HG02610 (cell line): ENCODE measurements around the gene TTYH2.
"Not testable (repeated sequence)": the region's sequence is repeated elsewhere in the genome, so short reads cannot be mapped to it uniquely, and the experiment has no call there.

Experiments
- ATAC-seq: cut with Tn5 transposase; IDR thresholded peaks from one replicate; pipeline ENCODE4 v1.9.1; 2021; ENCODE audit warnings: mild to moderate bottlenecking, moderate library complexity; ENCODE audit not compliant: unreplicated experiment

Gene TTYH2

DNA sequence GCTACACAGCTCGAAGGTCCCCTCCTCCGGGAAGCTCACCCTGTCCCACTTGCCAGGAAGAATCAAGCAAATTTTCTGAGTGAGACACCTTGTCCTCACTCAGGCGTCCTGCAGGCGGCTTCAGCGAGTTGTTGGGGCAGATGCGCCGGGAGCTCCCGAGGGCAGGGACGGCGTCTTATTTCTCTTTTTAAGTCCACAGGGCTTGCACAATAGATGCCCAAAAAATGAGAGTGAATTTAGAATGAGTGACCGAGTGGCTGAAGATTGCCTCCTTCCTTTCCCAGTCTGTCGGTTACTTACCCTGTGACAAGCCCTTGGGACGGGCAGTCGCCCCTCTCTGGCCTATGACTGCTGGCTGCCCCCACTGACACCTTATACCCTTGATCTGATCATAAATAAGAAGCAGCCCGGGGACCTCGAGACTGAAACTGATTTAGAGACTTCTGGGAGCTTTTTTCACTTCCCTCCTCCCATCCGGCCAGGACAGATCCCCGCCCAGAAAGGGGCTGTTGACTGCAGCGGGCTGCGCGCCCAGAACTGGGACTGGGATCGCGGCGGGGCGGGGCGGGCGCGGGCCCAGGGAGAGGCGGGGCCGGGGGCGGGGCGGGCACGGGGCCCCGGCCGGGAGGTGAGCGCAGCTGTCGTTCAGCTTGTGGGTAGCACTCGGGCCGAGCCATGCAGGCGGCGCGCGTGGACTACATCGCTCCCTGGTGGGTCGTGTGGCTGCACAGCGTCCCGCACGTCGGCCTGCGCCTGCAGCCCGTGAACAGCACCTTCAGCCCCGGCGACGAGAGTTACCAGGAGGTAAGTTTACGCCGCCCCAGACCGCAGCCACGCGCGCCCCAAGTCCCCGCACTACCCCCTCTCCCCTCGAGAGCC, at the start of gene TTYH2:
Gene TTYH2 (plus strand): TSS at position 659 of the 879 bp plus-strand sequence. CDS start 17 bp downstream, at position 676.
- ATAC-seq: peak; percentile 64

DNA sequence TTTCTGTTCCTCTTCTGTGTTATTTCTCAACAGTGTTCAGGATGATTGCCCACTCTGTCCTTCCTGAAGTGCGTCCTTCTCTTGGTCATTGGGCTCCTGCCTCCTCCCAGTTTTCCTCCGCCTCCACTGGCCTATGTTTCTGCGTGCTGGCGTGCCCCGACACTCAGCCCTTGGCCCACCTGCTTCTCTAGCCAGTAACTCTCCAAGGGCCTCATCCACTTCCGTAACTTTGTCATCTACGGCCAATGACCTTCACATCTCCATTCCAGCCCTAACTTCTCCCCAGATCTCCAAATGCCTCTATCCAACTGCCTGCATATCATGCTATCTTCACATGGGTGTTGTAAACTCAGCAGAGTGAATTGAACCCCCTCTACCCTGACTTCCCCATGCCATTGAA, 49.5 kb upstream of the TTYH2 start:
- ATAC-seq: no peak

GRCh38 chr17:74164446-74165045, 48.8 kb upstream of the TTYH2 start:
- ATAC-seq: no peak

DNA sequence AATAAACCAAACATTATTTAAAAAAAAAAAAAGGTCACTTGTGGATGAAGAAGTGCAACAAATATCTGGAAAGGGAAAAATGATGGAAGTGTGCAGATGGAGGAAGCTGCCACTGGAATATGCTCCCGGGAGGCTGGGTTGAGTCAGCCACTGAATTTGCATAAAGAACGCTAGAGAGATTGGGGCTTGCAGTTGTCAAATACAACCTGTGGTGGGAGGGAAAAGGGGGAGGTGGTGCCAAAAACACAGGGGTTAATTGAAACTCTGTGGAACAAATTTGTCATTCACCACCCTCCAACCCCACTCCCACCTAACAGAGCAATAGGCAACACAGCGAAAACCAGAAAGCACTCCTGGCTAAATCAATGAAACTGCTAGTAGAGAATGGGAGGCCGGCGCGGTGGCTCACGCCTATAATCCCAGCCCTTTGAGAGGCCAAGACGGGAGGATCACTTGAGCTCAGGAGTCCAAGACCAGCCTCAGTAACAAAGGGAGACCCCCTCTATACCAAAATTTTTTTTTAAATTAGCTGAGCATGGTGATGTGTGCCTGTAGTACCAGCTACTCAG, 47.5 kb upstream of the TTYH2 start:
- ATAC-seq: no peak

DNA sequence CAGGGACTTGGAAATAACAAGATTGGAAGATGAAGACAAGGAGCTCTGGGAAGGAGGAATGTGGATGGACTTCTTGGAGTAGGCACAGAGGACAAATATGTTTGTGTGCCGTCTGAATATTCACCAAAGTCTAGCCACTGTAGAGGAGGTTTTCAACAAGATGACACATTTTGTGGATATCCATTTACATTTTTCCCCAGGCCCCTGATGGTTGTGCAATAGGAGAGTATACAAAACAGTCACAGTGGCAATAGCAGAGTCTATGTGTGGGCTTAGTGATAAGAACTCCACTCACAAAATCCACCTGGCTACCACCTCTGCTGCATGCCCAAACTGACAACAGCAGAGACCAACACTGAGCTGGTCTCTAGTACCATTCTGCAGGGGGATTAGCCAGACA, 42.4 kb upstream of the TTYH2 start:
- no peak for ATAC-seq

DNA sequence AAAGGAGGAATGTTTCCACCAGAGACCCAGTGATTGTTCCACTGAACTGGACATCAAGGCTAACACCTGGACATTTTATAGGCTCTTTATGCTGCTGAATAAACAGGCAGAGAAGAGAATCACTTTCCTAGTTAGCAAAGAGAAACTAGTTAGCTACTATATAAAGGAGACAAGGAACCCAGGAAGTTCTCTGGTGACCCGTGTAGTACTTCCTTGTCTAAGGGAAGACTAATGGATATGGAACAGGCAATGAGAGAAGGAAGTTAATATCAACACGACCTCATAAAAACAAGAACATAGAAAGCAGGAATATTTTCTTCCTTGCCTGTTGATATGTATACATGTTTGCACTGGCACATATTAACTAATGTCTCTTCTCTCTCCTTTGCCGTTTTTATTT, 40.7 kb upstream of the TTYH2 start:
- no peak for ATAC-seq

GRCh38 chr17:74176546-74177001, 36.8 kb upstream of the TTYH2 start:
- ATAC-seq: no peak

DNA sequence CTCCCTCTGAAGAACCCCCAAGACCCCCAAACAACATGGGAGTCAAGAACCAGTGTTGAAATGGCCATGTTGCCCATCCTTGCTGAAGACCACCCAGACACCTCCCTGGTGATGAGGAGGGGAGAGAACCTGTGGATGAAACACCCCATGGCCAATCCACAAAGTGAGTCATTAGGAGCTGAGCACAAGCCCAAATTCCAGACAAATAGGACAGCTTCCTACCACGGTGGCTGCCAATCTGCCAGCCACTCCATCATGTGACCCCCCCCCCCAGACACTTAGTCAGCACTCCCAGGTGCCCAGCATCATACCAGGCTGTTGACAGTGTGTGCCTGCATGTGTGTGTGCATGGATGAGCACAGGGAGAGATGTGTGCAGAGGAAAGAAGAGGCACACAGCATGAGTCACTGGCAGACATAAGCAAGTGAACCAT, 36.3 kb upstream of the TTYH2 start:
- ATAC-seq: no peak

DNA sequence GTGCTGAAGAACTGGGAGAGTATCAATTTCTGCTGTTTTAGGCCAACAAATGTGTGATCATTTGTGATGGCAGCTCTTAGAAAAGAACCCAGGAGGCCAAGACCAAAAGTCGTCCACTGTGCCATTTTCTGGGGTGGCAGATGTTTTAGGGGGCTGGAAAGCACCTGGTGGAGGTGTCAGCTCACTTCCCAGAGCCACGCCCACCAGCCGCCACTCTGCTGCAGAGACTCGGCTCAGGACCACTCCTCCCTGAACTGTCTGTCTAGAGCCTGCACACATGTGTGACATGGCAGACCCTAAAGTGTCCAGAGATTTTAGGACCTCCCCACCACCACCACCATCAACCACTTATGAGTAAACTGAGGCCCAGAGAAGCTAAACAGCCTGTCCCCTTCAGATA, 33.8 kb upstream of the TTYH2 start:
- no peak for ATAC-seq

- ATAC-seq: no peak
Observed at GRCh38 chr17:74180336-74180735, 33.0 kb upstream of the TTYH2 start.

- no peak for ATAC-seq
Observed at GRCh38 chr17:74181341-74181740, 32.0 kb upstream of the TTYH2 start.

- ATAC-seq: no peak
Observed at GRCh38 chr17:74182041-74182723, 31.2 kb upstream of the TTYH2 start.

GRCh38 chr17:74183411-74183810, 30.0 kb upstream of the TTYH2 start:
- ATAC-seq: no peak

DNA sequence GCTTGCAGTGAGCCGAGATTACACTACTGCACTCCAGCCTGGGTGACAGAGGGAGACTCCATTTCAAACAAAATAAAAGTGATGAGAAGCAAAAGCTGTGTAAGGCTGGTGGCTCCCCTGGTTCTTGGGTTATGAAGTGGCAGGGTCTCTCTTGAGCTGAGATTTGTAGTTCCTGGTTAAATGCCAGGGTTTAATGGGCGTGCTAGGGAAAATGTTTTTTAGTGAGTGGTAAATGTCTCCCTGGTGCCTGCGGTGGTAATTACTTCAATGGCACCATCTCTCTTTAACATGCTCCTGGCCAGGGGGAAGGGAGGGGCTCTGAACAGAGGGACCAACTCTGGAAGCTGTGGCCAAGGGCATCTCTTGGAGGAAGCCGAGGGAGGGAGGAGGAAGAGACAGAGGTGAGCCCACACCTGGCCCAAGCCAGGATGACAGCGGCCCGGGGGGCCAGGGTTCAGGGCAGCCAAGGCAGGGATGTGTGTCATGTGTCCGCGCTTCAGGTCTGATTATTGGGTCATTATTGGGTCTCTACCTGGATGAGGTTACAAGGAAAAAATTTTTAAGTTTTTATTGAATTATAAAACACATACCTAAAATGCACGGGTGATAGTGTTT, 27.7 kb upstream of the TTYH2 start:
- ATAC-seq: no peak

DNA sequence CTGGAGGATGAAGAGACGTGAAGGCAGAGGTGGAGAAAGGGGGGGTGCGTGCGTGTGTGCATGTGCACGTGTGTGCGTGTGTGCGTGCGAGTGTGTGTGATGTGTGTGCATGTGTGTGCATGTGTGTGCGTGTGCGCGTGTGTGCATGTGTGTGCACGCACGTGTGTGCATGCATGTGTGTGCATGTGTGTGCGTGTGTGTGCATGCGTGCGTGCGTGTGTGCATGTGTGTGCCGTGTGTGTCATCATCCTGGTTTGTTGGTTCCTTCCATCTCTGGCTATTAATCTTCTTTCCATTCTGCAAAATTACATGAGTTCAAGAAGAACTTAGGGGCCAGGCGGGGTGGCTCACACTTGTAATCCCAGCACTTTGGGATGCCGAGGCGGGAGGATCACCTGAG, 26.9 kb upstream of the TTYH2 start:
- no peak for ATAC-seq

GRCh38 chr17:74187761-74188160, 25.6 kb upstream of the TTYH2 start:
- no peak for ATAC-seq

- not testable (repeated sequence) for ATAC-seq
Observed at GRCh38 chr17:74188687-74189086, 24.7 kb upstream of the TTYH2 start.

DNA sequence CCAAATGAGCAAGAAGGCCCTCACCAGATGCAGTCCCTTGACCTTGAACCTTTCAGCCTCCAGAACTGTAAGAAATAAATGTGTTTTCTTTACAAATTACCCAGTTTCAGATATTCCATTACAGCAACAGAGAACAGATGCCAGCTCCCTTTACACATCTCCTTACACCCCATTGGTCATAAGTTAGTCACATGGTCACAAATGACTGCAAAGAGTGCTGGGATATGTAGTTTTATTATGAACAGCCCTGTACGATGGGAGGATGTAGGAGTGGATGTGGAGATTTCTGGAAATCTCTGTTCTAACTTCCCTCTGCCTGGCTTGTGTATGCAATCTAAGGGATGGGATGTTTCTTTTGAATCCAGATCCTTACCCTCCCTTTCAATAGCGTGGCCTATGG, 23.2 kb upstream of the TTYH2 start:
- ATAC-seq: no peak

DNA sequence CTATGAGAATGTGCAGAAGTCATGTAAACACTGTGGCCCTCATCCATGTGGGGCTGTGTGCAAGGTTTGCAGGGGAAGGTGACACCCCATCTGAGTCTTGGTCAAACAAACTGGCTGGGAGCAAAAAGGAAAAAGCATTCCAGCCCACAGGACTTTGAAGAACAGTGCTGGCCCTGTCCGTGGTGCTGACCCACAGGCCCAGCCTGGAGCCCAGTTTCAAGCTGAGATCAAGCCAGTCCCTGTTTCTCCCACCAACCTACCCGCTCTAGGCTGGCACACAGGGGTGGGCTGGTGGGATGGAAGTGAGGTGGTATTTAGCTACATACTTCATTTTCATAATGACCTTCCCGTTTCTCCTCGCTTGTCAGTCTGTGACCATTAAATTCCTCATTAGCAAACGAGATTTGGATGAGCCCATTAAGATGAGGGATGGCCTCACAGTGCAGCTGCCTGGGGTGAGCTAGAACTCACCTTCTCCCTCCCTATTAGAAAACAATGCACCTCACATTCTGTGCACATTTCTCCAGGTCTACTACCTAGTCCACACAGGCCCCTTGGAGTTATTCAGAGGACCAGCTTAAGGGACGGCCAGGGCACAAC, 22.5 kb upstream of the TTYH2 start:
- no peak for ATAC-seq

DNA sequence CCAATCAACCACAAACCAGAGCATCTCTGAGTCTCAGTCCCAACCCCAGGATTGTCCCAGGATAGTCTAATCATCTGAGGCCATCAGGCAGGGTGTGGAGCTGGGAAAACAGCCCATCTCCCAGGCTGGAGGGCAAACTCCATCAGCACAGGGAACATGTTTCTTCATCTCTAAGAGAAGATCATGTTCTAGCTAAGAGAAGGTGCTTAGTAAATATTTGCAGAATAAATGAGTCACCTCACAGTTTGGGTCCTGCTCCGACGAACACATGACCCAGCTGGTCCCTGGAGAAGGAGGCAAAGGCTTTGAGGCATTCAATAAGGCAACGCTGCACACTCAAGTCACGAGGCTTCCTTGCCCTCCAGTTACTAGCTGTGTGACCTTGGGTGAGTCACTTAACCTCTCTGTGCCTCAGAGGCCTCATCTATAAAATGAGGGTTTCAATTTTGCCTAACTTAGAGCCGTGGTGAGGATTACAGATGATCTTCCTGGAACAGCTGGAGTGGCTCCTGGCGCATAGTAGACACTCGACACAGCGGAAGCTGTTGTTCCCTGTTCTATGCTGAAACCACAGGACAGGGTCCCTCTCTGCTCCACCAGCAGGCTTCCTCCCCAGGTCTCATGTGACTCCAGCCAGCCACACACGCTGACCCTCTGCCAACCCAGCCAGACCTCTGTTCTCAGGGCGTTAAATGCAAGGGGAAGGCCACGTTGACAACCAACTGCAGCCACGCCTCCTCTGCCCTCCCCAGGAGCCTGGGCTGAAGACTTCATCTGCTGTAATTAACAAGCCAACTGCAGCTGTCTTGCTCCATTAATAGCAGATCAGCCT, 20.2 kb upstream of the TTYH2 start:
- peak; percentile 31 for ATAC-seq
